Measurements from ENCODE around the gene TBC1D16. TPM values are rescaled to one million over a fixed set of nuclear protein-coding genes. Genes with fewer than 3 reads are reported as not detected.

Gene TBC1D16
- total and polyA plus RNA-seq, 10 of the 15 experiments (the other 5 are each of a cell fraction or from before 2014, with no cell fraction given) = 0.01 to 0.13 (median 0.06) TPM; not detected in 3

DNA sequence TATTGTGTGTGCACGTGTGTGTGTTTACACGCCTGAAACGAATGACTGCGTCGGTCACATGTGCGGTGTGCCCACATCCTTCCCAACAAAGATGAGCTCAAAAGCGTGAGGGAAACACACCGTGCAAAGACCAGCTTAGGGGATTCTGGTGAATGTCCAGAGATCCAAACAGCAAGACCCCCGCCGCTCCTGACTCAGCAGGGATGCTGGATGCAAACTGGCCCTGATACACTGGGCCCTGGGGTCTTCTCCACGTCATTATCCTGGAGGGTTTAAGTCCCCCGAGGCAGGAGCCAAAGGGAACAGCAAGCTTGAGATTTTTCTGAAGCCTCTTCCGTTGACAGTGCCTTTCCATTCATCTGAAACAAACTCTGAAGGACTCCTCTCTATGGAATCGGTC is 59.2 kb downstream of the TBC1D16 start:
- RAD21 ChIA-PET (ENCODE audit: unreplicated experiment) = no interaction called here
- peaks cover 5 to 8% of the 10 kb centered on the region in 2 experiments; a peak in 3 of 4 replicates for H3K27me3 ChIP-seq (replicated peaks in 1 of 2; ENCODE audit: control insufficient read depth in 2 of 2, insufficient read depth in 2 of 2, low read length in 1 of 2)
- no peak for ATAC-seq
- no peaks in the 10 kb centered on the region for H4K20me1 ChIP-seq (ENCODE audit: control insufficient read depth, insufficient read depth)
- no peaks in the 10 kb centered on the region for H3K79me2 ChIP-seq (ENCODE audit: control insufficient read depth, insufficient read depth, low read length)
- no peak overlapping the region for H3K27ac ChIP-seq (ENCODE audit: control insufficient read depth, insufficient read depth)
- DNase-seq (ENCODE audit: low read depth, low spot score) = no peak
- in situ Hi-C loops (cut with MboI) (no loop called here), intact Hi-C loops (cut with micrococcal nuclease; ENCODE audit: unreplicated experiment) (loop anchor here (10.0 kb wide), 1 partner anchor 132 kb away; no protein-coding TSS in a partner anchor)
- SMC1A ChIA-PET (ENCODE audit: uncharacterized antibody, unreplicated experiment) = no interaction called here
- FAIRE-seq = no peak
- POLR2A ChIA-PET = no interaction called here
- no peaks in the 10 kb centered on the region for H3K4me1 ChIP-seq (ENCODE audit: control insufficient read depth, insufficient read depth, low read length)
- TF ChIP-seq, protein P1, sequence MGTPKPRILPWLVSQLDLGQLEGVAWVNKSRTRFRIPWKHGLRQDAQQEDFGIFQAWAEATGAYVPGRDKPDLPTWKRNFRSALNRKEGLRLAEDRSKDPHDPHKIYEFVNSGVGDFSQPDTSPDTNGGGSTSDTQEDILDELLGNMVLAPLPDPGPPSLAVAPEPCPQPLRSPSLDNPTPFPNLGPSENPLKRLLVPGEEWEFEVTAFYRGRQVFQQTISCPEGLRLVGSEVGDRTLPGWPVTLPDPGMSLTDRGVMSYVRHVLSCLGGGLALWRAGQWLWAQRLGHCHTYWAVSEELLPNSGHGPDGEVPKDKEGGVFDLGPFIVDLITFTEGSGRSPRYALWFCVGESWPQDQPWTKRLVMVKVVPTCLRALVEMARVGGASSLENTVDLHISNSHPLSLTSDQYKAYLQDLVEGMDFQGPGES (IDR thresholded peaks at IDR 0.05) = no peak
- TF ChIP-seq, protein P2, sequence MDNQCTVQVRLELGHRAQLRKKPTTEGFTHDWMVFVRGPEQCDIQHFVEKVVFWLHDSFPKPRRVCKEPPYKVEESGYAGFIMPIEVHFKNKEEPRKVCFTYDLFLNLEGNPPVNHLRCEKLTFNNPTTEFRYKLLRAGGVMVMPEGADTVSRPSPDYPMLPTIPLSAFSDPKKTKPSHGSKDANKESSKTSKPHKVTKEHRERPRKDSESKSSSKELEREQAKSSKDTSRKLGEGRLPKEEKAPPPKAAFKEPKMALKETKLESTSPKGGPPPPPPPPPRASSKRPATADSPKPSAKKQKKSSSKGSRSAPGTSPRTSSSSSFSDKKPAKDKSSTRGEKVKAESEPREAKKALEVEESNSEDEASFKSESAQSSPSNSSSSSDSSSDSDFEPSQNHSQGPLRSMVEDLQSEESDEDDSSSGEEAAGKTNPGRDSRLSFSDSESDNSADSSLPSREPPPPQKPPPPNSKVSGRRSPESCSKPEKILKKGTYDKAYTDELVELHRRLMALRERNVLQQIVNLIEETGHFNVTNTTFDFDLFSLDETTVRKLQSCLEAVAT (IDR thresholded peaks at IDR 0.05) = no peak
- no peak for TF ChIP-seq JUND (IDR thresholded peaks at IDR 0.05; ENCODE audit: low read depth, low read length)
- no peak for TF ChIP-seq SIN3A (IDR thresholded peaks at IDR 0.05; ENCODE audit: low read depth, low read length)
- TF ChIP-seq, protein P3, sequence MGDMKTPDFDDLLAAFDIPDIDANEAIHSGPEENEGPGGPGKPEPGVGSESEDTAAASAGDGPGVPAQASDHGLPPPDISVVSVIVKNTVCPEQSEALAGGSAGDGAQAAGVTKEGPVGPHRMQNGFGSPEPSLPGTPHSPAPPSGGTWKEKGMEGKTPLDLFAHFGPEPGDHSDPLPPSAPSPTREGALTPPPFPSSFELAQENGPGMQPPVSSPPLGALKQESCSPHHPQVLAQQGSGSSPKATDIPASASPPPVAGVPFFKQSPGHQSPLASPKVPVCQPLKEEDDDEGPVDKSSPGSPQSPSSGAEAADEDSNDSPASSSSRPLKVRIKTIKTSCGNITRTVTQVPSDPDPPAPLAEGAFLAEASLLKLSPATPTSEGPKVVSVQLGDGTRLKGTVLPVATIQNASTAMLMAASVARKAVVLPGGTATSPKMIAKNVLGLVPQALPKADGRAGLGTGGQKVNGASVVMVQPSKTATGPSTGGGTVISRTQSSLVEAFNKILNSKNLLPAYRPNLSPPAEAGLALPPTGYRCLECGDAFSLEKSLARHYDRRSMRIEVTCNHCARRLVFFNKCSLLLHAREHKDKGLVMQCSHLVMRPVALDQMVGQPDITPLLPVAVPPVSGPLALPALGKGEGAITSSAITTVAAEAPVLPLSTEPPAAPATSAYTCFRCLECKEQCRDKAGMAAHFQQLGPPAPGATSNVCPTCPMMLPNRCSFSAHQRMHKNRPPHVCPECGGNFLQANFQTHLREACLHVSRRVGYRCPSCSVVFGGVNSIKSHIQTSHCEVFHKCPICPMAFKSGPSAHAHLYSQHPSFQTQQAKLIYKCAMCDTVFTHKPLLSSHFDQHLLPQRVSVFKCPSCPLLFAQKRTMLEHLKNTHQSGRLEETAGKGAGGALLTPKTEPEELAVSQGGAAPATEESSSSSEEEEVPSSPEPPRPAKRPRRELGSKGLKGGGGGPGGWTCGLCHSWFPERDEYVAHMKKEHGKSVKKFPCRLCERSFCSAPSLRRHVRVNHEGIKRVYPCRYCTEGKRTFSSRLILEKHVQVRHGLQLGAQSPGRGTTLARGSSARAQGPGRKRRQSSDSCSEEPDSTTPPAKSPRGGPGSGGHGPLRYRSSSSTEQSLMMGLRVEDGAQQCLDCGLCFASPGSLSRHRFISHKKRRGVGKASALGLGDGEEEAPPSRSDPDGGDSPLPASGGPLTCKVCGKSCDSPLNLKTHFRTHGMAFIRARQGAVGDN (IDR thresholded peaks at IDR 0.05) = no peak
- no peak for TF ChIP-seq NFXL1 (IDR thresholded peaks at IDR 0.05; ENCODE audit: borderline replicate concordance)
- TF ChIP-seq IKZF1 (conservative IDR thresholded peaks at IDR 0.05) = no peak
- TF ChIP-seq RFX5 (IDR thresholded peaks at IDR 0.05; ENCODE audit: low read depth, low read length) = no peak
- H2AFZ ChIP-seq (ENCODE audit: control insufficient read depth, low read depth, low read length) = no peak overlapping the region
- no TSS peak for BruUV-seq (replicated peaks)
- no peak overlapping the region for H3K9ac ChIP-seq (ENCODE audit: control insufficient read depth, insufficient read depth, low read length)
- no peak overlapping the region for H3K4me3 ChIP-seq
- no peak overlapping the region for H3K4me2 ChIP-seq (ENCODE audit: control insufficient read depth, insufficient read depth)
- CTCF ChIA-PET = interaction anchor here (1.0 kb wide), 1 partner anchor 18 kb away, joined by 3 read pairs; no protein-coding TSS in a partner anchor
- 14% methylated on average over 14 of the region's 14 CpGs for WGBS (ENCODE audit: insufficient coverage, insufficient replicate concordance, low lambda C conversion rate, missing lambda C conversion rate)
- no peaks in the 10 kb centered on the region for H3K9me3 ChIP-seq (replicated peaks; ENCODE audit: control insufficient read depth, insufficient read depth, low read length)
- H3K36me3 ChIP-seq (ENCODE audit: control insufficient read depth in 2 of 2, insufficient read depth in 2 of 2, low read length in 1 of 2) = no peaks in the 10 kb centered on the region

All from GM12878 (cell line).